GM19468 (cell line): ENCODE results near the gene PCDHA1.
A peak's percentile ranks its signal among the peaks of the same experiment; 100 is the strongest.

Experiments
- ATAC-seq: cut with Tn5 transposase; IDR thresholded peaks from one replicate; pipeline ENCODE4 v1.9.1; 2021; ENCODE audit warnings: mild to moderate bottlenecking, moderate library complexity, moderate number of reproducible peaks; ENCODE audit not compliant: unreplicated experiment; ENCODE audit errors: extremely low read depth

Gene PCDHA1

DNA sequence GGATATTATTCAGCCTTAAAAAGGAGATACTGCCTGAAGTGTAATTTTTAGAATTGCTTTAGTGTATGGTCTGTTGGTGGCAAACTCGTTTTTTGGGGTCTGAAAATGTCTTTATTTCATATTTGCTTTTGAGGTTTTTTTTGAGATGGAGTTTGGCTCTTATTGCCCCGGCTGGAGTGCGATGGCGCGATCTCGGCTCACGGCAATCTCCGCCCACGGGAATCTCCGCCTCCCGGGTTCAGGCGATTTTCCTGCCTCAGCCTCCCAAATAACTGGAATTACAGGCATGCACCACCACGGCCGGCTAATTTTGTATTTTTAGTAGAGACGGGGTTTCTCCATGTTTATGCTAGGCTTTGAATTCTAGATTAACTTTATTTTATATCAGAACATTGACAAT is 245.1 kb downstream of the PCDHA1 start:
- no peak for ATAC-seq

DNA sequence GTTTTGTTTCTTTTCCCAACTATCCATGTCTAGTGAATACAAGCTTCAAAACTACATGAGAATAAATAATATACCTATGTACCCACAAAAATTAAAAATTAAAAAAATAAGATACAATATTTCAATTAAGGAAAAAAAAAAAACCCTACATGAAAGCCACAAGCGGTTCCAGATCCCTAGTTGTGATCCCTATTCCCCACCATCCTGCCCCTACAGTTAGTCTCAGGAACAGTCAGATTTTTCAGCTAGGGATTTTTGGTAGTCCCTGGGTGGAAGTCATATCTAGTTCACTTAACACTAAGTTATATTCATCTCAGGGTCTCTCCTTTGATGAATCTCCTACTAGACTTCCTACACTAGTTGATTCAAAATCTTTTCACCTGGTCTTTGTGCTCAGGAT is 246.7 kb downstream of the PCDHA1 start:
- no peak for ATAC-seq

GRCh38 chr5:141039061-141039460 is 253.1 kb downstream of the PCDHA1 start:
- no peak for ATAC-seq

DNA sequence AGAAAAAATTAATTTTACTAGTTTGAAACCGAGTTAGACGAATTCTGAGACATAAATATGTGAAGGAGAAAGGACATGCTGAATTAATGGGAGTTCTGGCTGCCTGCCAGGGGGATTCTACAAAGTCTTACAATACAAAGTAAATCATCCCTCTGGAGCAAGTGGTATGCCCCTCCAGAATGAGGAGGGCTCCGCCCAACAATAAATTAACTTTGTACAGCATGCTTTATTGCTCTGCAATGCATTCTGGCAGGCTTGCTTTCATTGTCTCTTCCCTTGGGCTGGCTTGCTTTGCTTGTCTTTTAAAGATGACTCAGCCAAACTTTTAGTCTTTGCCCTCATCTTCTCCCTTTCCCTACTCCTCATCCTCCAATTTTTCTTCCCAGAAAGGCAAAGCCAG is 253.6 kb downstream of the PCDHA1 start:
- no peak for ATAC-seq

DNA sequence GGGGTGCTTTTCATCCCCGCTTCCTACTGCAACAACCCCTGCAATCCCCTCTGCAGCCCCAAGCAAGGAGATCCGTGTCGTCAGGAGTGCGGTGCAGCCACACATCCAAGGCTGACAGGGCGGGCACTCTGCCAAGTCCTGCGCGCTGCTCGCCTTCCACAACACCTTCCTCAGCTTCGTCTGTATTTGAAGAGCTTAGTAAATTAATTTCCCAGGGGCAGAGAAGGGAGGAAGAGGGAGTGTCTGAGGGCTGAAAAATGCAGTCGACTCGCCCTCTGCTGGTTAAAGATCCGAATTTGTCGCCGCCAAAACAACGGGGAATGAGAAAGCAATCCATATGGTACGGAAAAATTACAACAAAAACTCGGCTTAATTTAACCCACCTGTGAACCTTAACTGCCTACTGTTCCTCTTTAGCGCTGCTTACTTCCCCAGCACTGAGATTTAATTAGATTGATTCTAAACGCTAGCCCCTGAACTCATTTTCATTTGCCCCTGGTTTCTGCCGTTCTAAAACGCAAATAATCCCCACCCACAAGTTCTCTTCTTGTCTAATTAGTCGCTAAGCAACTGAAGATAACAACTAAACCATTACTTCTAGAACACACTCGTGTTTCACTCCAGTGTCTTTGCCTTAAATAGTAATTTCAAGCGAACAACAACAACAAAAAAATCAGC is 254.3 kb downstream of the PCDHA1 start:
- ATAC-seq: no peak

DNA sequence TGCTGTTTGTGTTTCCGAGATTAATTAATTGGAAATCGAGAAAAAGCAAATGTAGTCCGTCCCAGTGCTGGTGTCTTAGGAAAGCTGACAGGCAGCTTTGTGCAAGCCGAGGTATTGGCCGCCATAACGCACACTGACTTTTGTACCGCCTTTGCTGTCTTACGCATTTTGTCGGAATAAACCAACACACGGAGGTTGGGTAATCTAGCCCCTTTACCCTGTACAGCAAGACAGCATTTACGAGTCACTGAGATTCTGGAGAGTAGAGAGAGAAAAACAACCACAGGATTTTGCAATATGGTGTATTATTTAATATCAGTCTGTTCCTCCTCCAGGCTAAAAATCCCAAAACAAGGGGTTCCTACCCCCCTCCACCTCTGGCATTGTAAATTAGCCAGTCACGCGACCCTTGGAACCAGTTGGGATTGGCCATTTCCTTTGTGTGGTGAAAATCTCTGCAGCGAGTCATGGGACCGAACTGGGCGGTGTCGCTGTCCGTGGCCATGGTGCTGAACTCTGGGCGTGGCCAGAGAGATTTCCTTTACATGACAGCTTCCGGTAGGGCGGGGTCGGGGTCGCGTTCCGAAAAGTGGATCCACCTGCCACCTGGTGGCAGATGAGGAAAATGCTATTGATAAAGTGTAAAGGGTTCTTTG is 255.0 kb downstream of the PCDHA1 start:
- ATAC-seq: peak; percentile 61

- no peak for ATAC-seq
Observed at GRCh38 chr5:141041427-141041785, 255.5 kb downstream of the PCDHA1 start.

DNA sequence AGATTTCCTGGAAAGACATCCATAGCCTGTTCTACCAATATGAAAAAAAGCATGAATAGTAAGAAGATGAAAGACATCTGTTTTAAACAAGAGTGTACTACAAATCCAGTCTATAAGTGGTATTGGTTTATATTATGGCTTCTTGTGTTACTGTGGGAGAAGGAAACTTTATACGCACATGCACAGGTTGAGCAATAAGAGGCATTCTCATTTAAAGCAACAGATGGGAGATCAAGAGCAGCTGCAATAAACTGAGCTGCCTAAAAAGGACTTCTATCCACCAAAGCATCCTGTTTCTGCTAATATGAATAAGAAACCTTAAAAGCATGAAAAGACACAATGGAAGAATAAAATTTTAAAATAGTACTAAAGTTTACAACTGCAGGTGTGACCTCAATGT is 256.6 kb downstream of the PCDHA1 start:
- no peak for ATAC-seq

DNA sequence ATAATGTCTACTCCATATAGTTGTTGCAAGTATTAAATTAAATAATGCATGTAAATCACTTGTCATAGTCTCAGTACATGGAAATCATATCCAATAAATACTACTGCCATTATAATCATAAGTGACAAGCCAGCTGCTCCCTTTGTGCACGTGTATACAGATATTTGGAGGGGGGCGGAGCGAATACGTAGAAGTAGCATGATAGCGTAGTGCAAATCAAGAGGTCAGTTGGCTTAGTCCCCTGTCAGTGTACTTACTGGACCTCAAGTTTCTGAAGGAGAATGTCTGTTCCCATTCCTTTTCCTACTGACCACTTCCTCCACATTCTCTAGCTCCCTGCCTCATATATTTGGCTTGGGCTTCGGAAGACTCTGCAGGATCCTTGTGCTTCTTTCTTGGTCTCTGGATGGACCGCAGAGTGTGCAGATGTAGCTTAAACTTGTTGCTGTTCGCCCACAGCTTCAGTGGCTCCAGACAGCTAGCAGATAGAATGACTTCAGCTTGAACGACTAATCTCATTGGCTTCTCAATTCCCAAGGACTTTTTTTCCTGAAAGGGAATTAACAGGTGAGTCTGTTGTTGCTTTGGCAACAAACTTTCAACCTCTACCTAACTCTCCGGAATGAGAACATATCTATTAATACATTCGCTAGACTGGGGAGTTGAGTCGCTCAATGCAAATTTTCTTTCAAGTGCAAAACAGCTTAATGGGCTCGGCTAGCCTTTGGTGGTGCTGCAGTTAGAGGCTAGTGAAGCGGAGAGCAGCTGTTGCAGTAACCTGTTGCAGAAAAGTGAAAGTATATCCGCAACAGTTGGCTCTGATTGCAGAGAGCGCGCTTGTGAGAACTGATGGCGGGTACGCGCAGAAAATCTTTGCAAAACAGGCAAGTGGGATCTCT is 264.9 kb downstream of the PCDHA1 start, which contains the start of gene PCDHB1:
Gene PCDHB1 (plus strand): TSS at position 753 of the 899 bp plus-strand sequence. CDS start 97 bp downstream, at position 850.
- no peak for ATAC-seq

DNA sequence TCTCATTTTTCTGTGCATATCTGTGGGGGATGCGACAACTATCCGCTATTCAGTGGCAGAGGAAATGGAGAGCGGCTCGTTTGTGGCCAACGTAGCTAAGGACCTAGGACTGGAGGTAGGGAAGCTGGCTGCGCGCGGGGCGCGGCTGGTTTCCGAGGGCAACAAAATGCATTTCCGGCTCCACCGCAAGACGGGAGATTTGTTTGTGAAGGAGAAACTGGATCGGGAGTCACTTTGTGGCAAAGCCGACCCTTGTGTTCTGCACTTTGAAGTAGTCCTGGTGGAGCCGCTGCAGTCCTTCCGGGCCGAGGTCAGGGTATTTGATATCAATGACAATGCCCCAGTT is 265.6 kb downstream of the PCDHA1 start:
- ATAC-seq: no peak
